ENCODE measurements around the gene CD151. TPM values are rescaled to one million over a fixed set of nuclear protein-coding genes. Genes with fewer than 3 reads are reported as not detected.
A peak's percentile ranks its signal among the peaks of the same experiment; 100 is the strongest.

Gene CD151
- total RNA-seq, 1 experiment from 2014 or later, result 482 TPM

- TF ChIP-seq CTCF (IDR thresholded peaks at IDR 0.05; ENCODE audit: unreplicated experiment), result no peak
- DNase-seq, result no peak
- Mint-ChIP-seq H3K9me3 (ENCODE audit: low read depth, unreplicated experiment) (no peaks in the 10 kb centered on the region), H3K27ac (ENCODE audit: unreplicated experiment) (peak overlapping the region; percentile 78), H3K4me3 (ENCODE audit: low read depth, unreplicated experiment) (peak overlapping the region; percentile 83), H3K4me1 (ENCODE audit: low read depth, unreplicated experiment) (no peaks in the 10 kb centered on the region), H3K27me3 (ENCODE audit: unreplicated experiment) (no peaks in the 10 kb centered on the region), H3K36me3 (ENCODE audit: insufficient read depth, unreplicated experiment) (peaks cover 69% of the 10 kb centered on the region)
- no TSS peak for BruUV-seq (replicated peaks)
- CTCF ChIA-PET, result interaction anchor here (0.9 to 1.0 kb wide), 2 partner anchors 46 to 63 kb away, joined by 3 to 20 read pairs; no protein-coding TSS in a partner anchor
- intact Hi-C loops (cut with micrococcal nuclease; ENCODE audit: unreplicated experiment), result no loop called here
These were observed 36.0 kb upstream of the CD151 start for GRCh38 chr11:796565-797295.

- intact Hi-C loops (cut with micrococcal nuclease; ENCODE audit: unreplicated experiment), result no loop called here
- peak; percentile 74 for DNase-seq
- Mint-ChIP-seq H3K27ac (ENCODE audit: unreplicated experiment) (peak overlapping the region; percentile 58), H3K4me1 (ENCODE audit: low read depth, unreplicated experiment) (no peaks in the 10 kb centered on the region), H3K27me3 (ENCODE audit: unreplicated experiment) (no peaks in the 10 kb centered on the region), H3K36me3 (ENCODE audit: insufficient read depth, unreplicated experiment) (peaks cover 75% of the 10 kb centered on the region), H3K4me3 (ENCODE audit: low read depth, unreplicated experiment) (peak overlapping the region; percentile 83), H3K9me3 (ENCODE audit: low read depth, unreplicated experiment) (no peaks in the 10 kb centered on the region)
- TF ChIP-seq CTCF (IDR thresholded peaks at IDR 0.05; ENCODE audit: unreplicated experiment), result no peak
- CTCF ChIA-PET, result interaction anchor here (0.9 to 1.0 kb wide), 2 partner anchors 47 to 62 kb away, joined by 3 to 20 read pairs; no protein-coding TSS in a partner anchor
- BruUV-seq (replicated peaks), result no TSS peak
These were observed 35.3 kb upstream of the CD151 start for GRCh38 chr11:797296-798092.

- DNase-seq, result peak; percentile 92
- intact Hi-C loops (cut with micrococcal nuclease; ENCODE audit: unreplicated experiment), result no loop called here
- peaks cover 71% of the 10 kb centered on the region for H3K36me3 Mint-ChIP-seq (ENCODE audit: insufficient read depth, unreplicated experiment)
- peak within 1 kb of the TSS; percentile 83 for H3K4me3 Mint-ChIP-seq (ENCODE audit: low read depth, unreplicated experiment)
- H3K4me1 Mint-ChIP-seq (ENCODE audit: low read depth, unreplicated experiment), result no peaks in the 10 kb centered on the region
- no TSS peak for BruUV-seq (replicated peaks)
- H3K27me3 Mint-ChIP-seq (ENCODE audit: unreplicated experiment), result no peaks in the 10 kb centered on the region
- CTCF ChIA-PET, result no interaction called here
- TF ChIP-seq CTCF (IDR thresholded peaks at IDR 0.05; ENCODE audit: unreplicated experiment), result peak; percentile 91
- H3K9me3 Mint-ChIP-seq (ENCODE audit: low read depth, unreplicated experiment), result no peaks in the 10 kb centered on the region
- peak within 1 kb of the TSS; percentile 58 for H3K27ac Mint-ChIP-seq (ENCODE audit: unreplicated experiment)
These were observed 34.5 kb upstream of the CD151 start, which contains the start of gene SLC25A22 for GRCh38 chr11:798093-798713. TSS of gene SLC25A22 (minus strand) at chr11:798281. CDS start at chr11:795006, 3,275 bp downstream.

GRCh38 chr11:799641-800316 lies 33.0 kb upstream of the CD151 start:
- no TSS peak for BruUV-seq (replicated peaks)
- no peak overlapping the region for H3K4me3 Mint-ChIP-seq (ENCODE audit: low read depth, unreplicated experiment)
- intact Hi-C loops (cut with micrococcal nuclease; ENCODE audit: unreplicated experiment), result no loop called here
- no peak for TF ChIP-seq CTCF (IDR thresholded peaks at IDR 0.05; ENCODE audit: unreplicated experiment)
- DNase-seq, result no peak
- H3K36me3 Mint-ChIP-seq (ENCODE audit: insufficient read depth, unreplicated experiment), result peaks cover 70% of the 10 kb centered on the region
- no peaks in the 10 kb centered on the region for H3K27me3 Mint-ChIP-seq (ENCODE audit: unreplicated experiment)
- H3K4me1 Mint-ChIP-seq (ENCODE audit: low read depth, unreplicated experiment), result peaks cover 8% of the 10 kb centered on the region
- CTCF ChIA-PET, result no interaction called here
- H3K9me3 Mint-ChIP-seq (ENCODE audit: low read depth, unreplicated experiment), result no peaks in the 10 kb centered on the region
- no peak overlapping the region for H3K27ac Mint-ChIP-seq (ENCODE audit: unreplicated experiment)
